ENCODE data around the gene PLCB1. TPM values are rescaled to one million over a fixed set of nuclear protein-coding genes. Genes with fewer than 3 reads are reported as not detected.

Gene PLCB1
- total and polyA plus RNA-seq, 7 donors, result 1.5 to 10.7 (median 4.2) TPM

- H3K27me3 ChIP-seq (ENCODE audit: insufficient read depth in 3 of 3, low read length in 2 of 3), result no peaks in the 10 kb centered on the region
- no peaks in the 10 kb centered on the region for H3K36me3 ChIP-seq (ENCODE audit: insufficient read depth in 1 of 2, low read depth in 1 of 2)
- no peak for ATAC-seq
- 43 to 84% (median 52%) methylated on average over 2 of the region's 2 CpGs for WGBS, 3 donors
- TF ChIP-seq CTCF (IDR thresholded peaks at IDR 0.05), result no peak
- DNase-seq, result no peak
- no peaks in the 10 kb centered on the region for H3K4me1 ChIP-seq
- intact Hi-C loops (cut with DNase I), result no loop called here
- H3K9me3 ChIP-seq, result peaks cover 9% of the 10 kb centered on the region
- H3K27ac ChIP-seq, result no peak overlapping the region
- H3K4me3 ChIP-seq, result no peak overlapping the region
Measured at GRCh38 chr20:8693709-8694108, 561.6 kb downstream of the PLCB1 start.

GRCh38 chr20:8700756-8701155, 568.7 kb downstream of the PLCB1 start:
- no peak for DNase-seq
- H3K4me3 ChIP-seq, result no peak overlapping the region
- ATAC-seq, result no peak
- no peak for TF ChIP-seq CTCF (IDR thresholded peaks at IDR 0.05)
- 80 to 92% (median 89%) methylated on average over 2 of the region's 2 CpGs for WGBS, 3 donors
- H3K36me3 ChIP-seq (ENCODE audit: insufficient read depth in 1 of 2, low read depth in 1 of 2), result no peaks in the 10 kb centered on the region
- H3K4me1 ChIP-seq, result no peaks in the 10 kb centered on the region
- H3K27ac ChIP-seq, result no peak overlapping the region
- H3K9me3 ChIP-seq, result no peaks in the 10 kb centered on the region
- H3K27me3 ChIP-seq (ENCODE audit: insufficient read depth in 3 of 3, low read length in 2 of 3), result no peaks in the 10 kb centered on the region
- intact Hi-C loops (cut with DNase I), result no loop called here

DNA sequence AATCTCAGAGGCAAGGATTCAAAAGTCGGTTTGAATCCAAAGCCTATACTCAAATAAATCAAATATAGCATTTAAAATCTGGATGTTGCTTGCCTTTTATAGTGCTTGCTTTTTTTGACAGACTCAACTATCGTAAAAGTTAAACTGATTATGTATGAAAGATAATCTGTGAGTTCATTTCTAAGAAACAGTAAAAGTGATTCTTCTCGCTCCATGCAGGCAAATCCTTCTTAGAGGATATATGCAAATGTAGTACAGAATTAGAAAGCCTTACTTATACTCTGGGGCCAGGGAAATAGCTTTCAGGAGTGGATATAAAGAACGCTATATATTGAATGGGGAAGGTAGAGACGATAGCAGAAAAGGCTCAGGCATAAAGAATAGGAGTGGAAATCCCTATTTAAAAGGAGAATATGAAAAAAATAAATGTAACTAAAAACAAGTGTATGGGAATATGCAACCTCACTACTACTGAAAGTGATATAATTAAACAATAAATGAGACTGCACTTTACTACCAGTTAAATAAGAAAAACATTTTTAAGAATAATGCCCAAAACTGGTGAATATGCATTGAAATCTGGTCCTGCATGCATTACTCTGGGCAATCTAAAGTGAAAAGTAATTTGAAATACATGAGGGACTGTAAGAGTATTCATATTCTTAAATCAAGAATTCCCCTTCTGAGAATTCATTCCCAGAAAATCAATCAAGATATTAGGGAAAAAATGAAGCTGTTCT, 575.1 kb downstream of the PLCB1 start:
- no peak for ATAC-seq
- no peak for DNase-seq
- Histone ChIP-seq H3K27me3 (ENCODE audit: insufficient read depth in 3 of 3, low read length in 2 of 3) (no peaks in the 10 kb centered on the region), H3K27ac (no peak overlapping the region), H3K4me1 (no peaks in the 10 kb centered on the region), H3K4me3 (no peak overlapping the region), H3K36me3 (ENCODE audit: insufficient read depth in 1 of 2, low read depth in 1 of 2) (no peaks in the 10 kb centered on the region), H3K9me3 (no peaks in the 10 kb centered on the region)
- intact Hi-C loops (cut with DNase I), result no loop called here
- TF ChIP-seq CTCF (IDR thresholded peaks at IDR 0.05), result no peak
- WGBS, 3 donors, result 89 to 91% (median 91%) methylated on average over 5 of the region's 5 CpGs

DNA sequence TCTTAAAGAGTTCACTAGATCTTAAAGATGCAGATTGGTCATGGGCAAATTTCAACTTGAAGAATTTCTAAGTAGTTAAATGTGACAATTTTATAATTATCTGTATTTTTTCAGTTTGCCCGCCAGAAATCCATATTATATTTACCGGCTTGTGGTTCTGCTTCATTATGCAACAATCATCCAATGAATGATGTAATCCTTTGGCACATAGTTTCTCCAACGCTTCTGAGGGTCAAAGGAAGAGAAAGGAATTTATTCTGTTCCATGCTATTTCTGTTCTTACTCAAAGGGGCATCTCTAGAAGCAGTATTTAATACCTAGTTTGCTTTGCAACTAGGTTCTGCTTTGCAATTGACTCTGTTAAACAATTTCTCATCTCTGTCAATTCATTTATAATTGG, 577.6 kb downstream of the PLCB1 start:
- H3K36me3 ChIP-seq (ENCODE audit: insufficient read depth in 1 of 2, low read depth in 1 of 2), result no peaks in the 10 kb centered on the region
- DNase-seq, result no peak
- no peaks in the 10 kb centered on the region for H3K9me3 ChIP-seq
- H3K27ac ChIP-seq, result no peak overlapping the region
- no peak for ATAC-seq
- intact Hi-C loops (cut with DNase I), result loop anchor here in 1 of 2 donors (10.0 kb wide), 1 partner anchor 405 kb away; no protein-coding TSS in a partner anchor
- no peaks in the 10 kb centered on the region for H3K4me1 ChIP-seq
- no peak overlapping the region for H3K4me3 ChIP-seq
- H3K27me3 ChIP-seq (ENCODE audit: insufficient read depth in 3 of 3, low read length in 2 of 3), result no peaks in the 10 kb centered on the region
- no peak for TF ChIP-seq CTCF (IDR thresholded peaks at IDR 0.05)
- 49 to 56% (median 52%) methylated on average over 3 of the region's 3 CpGs for WGBS, 3 donors

- Histone ChIP-seq H3K27me3 (ENCODE audit: insufficient read depth in 3 of 3, low read length in 2 of 3) (no peaks in the 10 kb centered on the region), H3K9me3 (no peaks in the 10 kb centered on the region), H3K4me1 (no peaks in the 10 kb centered on the region), H3K27ac (no peak overlapping the region), H3K4me3 (no peak overlapping the region), H3K36me3 (ENCODE audit: insufficient read depth in 1 of 2, low read depth in 1 of 2) (no peaks in the 10 kb centered on the region)
- ATAC-seq (no peak), DNase-seq (no peak)
- intact Hi-C loops (cut with DNase I), result loop anchor here in 1 of 2 donors (10.0 kb wide), 1 partner anchor 407 kb away; no protein-coding TSS in a partner anchor
- 91 to 95% (median 94%) methylated on average over 3 of the region's 3 CpGs for WGBS, 3 donors
- no peak for TF ChIP-seq CTCF (IDR thresholded peaks at IDR 0.05)
Measured at GRCh38 chr20:8711501-8711900, 579.4 kb downstream of the PLCB1 start.
